Eye (tissue), 1 donor: ENCODE data around the gene BMP7.

Experiments used
- DNase-seq: peaks from one replicate; pipeline ENCODE4 v3.0.0-alpha.2; 2015

The BMP7 gene

GRCh38 chr20:57266291-57267157 is at the start of gene BMP7:
TSS of gene BMP7 (minus strand) at chr20:57266641. CDS start at chr20:57266122, 519 bp downstream.
- DNase-seq = peak; percentile 83

DNA sequence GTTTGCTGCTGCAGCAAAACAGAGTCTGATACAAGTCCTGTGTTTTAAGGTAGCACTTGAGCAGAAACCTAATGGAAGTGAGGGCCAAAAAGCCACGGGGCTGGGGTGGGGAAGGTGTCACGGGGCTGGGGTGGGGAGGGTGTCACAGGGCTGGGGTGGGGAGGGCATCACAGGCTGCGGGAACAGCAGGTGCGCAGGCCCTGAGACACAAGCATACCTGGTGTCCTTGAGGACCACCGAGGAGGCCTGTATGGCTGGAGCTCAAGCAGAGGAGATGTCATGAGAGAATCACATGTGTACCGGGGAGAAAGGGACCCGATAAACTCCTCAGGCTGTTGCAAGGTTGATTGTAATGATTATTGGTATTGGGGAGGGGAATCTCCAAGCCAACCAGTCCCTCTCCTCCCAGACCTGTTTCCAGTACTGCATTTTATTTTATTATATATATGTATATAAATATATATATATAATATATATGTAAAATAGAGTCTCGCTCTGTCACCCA is 49.6 kb upstream of the BMP7 start:
- no peak for DNase-seq

GRCh38 chr20:57315083-57315975 is 48.9 kb upstream of the BMP7 start:
- DNase-seq = no peak

GRCh38 chr20:57313951-57314350 is 47.5 kb upstream of the BMP7 start:
- DNase-seq = no peak

DNA sequence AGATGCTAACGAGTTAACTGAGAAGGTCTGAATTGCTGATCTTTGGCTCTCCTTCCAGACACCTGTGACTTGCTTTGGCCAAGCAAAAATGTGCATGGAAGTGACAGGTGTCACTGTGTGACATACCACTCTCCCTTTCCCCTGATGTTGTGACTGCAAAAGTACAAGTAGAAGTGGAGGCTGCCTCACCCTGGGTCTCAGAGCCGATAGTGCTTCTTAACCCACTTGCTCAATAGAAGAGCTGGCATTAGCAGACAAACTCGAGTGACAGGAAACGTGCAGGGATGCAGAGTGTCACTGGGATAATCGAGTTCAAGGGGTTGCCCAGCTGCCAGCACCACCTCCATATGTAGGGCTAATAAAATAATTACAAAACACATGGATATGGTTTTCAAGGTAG is 46.8 kb upstream of the BMP7 start:
- DNase-seq = no peak

- DNase-seq = no peak
These were observed 45.7 kb upstream of the BMP7 start for GRCh38 chr20:57312138-57312537.

DNA sequence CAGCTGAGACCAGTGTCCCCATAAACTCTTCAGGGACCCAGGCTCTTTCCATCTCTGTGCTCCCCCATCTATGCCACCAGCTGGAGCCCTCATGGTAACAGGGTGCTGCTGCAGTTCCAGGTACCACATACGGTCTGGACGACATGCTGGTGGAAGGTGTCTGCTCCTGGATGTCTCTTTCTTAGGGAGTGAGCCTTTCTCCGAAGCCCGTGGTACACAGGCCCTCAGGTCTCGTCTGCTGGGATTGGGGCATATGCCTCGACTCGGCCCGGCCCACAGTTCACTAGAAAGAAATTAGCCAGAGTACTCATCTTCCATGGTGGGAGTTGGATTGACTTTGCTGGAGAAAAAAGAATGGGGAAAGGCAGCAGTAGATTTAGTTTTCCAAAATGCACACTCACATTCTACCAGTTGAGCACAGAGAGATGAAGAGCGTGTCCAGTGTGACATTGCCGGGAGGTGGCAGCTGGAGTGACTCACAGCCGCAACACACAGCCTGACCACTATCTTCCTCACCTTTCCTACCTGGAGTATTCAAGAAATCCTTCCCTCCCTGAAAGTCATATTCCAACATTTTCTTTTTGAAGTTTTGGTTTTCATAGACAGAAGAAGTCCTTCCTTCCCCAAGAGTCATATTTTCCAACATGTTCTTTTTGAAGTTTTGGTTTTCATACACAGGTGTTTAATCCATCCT is 44.5 kb upstream of the BMP7 start:
- DNase-seq = no peak

DNA sequence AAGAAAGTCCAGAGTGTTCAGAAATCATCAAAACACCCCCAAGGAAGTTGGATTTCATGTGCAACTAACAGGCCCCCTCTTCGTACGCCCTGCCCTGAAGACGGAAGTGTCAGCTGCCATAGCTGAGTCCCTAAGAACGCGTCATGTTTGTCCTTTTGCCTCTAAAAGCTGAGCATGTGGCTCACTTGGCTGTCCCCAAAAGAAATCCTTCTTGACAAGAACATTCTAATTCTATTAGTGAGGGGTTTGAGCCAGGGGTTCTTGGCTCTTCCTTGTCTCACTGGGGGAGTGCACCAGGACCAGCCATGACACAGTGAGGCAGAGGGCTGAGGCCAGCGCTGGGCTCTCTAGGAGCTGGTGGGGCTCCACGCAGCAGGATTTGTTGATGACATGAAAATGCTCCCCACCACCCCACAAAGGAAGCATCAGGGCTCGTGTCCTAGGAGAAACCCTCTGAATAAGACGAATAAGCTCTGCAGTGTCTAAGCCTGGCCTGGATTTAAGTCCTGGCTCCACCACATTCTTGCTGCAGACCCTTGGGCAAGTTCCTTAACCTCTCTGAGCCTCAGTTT is 43.2 kb upstream of the BMP7 start:
- DNase-seq = no peak

DNA sequence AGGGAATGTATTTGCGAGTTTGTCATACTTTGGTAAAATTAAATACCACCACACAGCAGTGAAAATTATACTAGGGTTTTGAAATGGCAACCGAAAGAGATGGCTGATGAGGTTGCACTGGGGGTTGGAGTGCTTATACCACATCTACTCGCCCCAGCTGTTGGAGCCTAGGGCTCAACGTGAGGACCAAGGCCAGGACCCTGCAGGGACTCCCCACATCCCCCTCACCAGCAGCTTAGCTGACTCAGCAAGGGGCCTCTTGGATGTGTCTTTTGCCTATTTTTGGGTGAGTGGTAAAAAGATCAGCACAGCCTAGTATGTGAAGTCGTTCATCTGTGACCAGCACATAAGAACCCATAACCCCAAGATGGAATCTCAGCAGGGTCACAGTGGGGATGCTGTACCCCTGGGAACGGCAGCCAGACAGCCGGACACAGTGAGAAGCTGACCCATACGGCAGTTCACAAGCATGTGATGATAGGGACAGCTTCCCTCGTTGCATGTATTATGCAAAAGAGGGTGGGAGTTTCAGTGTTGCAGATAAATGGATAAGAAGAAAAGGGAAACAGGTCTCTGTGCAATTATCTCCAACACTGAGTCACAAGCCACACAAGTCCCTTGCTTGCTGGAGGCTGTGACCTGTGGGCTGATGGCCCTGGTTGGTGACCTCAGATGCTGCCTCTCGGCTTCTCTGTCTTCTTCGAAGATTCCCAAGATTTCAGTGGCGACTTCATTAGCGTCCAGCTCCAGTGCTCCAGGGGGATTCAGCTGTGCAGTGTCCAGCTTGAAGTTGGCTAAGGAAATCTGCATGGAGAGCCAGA is 42.2 kb upstream of the BMP7 start:
- no peak for DNase-seq

GRCh38 chr20:57306747-57307146 is 40.3 kb upstream of the BMP7 start:
- no peak for DNase-seq

- DNase-seq = no peak
These were observed 34.6 kb upstream of the BMP7 start for GRCh38 chr20:57301026-57301425.

- DNase-seq = no peak
These were observed 32.0 kb upstream of the BMP7 start for GRCh38 chr20:57298457-57298856.

- DNase-seq = peak; percentile 52
These were observed 28.1 kb upstream of the BMP7 start for GRCh38 chr20:57294550-57294949.

- DNase-seq = peak; percentile 64
These were observed 27.6 kb upstream of the BMP7 start for GRCh38 chr20:57293995-57294394.

- DNase-seq = no peak
These were observed 26.2 kb upstream of the BMP7 start for GRCh38 chr20:57292611-57293010.

DNA sequence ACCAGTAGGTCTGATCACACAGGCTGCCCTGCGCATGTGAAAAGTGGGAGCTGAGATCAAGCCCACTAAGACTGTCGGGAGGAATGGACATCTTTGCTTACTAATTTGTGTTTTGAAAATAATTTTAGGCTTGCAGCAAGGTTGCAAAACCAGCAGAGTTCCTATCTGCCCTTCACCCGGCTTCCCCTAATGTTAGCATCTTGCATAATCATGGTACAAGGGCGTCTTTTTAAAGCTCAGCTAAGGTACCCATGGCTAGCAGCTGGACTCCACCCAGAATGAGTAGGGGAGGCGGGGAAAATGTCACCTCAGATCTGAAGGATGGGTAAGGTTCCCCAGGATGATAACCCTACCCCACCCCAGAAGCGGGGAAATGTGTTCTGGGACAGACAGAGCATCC is 25.3 kb upstream of the BMP7 start:
- no peak for DNase-seq

- no peak for DNase-seq
These were observed 24.6 kb upstream of the BMP7 start for GRCh38 chr20:57291003-57291402.

- no peak for DNase-seq
These were observed 23.7 kb upstream of the BMP7 start for GRCh38 chr20:57290178-57290484.

DNA sequence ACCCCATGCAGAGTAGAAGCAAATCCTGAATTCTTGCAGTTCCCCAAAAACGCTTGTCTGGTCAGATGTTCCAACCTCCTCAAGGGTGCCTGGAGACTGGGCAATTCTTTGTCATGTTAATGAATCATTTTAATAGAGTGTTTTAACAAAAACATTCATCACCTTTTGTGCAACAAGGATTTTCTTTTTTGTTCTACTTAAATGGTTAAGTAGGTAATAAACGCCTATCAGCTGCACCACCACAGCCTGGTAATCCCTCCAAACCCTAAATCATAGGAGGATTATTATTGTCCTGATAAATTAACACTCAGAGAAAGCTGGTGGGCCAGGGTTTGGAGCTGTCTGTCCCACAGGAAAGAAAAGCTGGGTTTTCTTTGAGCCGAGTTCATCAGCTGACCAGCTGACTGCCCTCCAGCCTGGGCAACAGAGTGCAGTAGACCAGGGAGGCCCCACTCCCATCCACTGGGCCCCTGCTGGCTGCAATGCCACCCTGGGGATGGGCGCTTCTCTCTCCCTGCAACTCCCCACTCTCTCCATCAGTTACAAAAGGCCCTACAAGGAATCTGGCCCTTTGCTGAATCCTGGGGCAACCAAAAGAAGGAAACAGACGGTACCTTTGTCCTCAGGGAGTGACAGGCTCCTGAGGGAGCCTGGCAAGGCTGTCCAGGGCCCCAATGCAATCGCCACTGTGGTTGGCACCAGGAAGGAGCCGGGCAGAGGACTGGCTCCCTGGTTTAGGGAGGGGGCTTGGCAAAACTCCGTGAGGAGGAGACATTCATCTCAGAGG is 23.1 kb upstream of the BMP7 start:
- DNase-seq = no peak

DNA sequence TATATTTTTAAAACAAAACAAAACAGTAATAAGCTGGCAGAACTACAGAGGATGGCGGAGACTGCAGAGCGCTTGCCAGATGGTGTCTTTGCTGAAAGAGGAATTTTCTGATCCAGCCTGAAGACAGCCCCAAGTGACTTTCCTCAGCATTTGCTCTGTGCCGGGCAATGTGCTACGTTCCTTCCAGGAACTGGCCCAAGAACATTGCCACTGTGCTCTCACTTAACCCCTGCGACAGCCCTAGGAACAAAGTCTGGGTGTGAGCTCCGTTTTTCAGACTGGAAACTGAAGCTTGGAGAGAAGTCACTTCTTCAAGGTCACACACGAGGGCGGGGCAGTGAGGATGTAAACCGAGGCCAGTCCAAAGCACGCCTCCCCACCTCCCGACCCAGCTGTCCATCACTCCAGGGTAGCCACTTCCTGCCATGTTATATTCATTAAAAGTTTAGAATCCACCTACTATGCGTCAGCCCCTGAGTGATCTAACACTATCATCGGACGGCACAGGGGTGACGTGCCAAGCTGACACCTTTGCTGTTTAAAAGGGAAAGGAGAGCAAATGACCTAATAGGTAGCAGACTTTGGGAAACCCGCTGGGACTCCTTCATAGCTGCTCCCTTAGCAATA is 22.3 kb upstream of the BMP7 start:
- DNase-seq = no peak

DNA sequence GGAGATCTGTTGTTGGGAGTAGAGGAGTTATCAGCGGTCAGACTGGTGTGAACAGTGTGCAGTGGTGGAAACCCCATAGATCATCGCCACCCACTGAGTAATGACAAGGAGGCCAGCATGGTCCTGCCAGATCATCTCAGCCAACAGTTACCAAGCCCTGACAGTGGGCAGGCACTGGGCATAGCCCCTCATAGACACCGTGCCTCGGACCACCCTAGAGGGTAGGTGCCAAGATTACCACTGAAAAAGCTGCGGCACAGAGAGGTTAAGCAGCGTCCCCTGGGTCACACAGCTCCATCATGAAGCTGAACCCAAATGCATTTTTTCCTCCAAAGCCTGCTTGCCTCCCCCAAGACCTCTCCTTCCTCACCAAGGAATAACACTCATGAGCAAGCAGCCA is 21.5 kb upstream of the BMP7 start:
- no peak for DNase-seq
